K562 (cell line): ENCODE data around the gene PRUNE1.

Source experiments
- HMG20A ChIP-seq: fragments of 450-650 bp; formaldehyde crosslinking; conservative IDR thresholded peaks from 2 replicates; pipeline ENCODE4 v1.4.0; 2020; ENCODE audit warnings: mild to moderate bottlenecking, mixed read lengths
- HMGXB4 ChIP-seq: sonication (generic); formaldehyde crosslinking; IDR thresholded peaks from 2 replicates; pipeline ENCODE4 v1.8.1; 2023; ENCODE audit warnings: mild to moderate bottlenecking, missing genetic modification reagents
- NCOR1 ChIP-seq: fragments of 450-650 bp; IDR thresholded peaks from 2 replicates; pipeline ENCODE4 v1.6.1; 2016; ENCODE audit warnings: mild to moderate bottlenecking, moderate library complexity
- SETDB1 ChIP-seq: IDR thresholded peaks from one replicate; pipeline ENCODE4 v1.6.1; 2012; ENCODE audit warnings: low read length, control low read depth, inconsistent platforms
- TCF7L2 ChIP-seq: fragments of 150-350 bp; IDR thresholded peaks from 2 replicates; pipeline ENCODE4 v1.6.1; 2016; ENCODE audit warnings: low read depth, mild to moderate bottlenecking, low read length, moderate library complexity
- TEAD4 ChIP-seq, 2 experiments: sonication (generic) in 1 of 2; formaldehyde crosslinking in 1 of 2; IDR thresholded peaks; 2 replicates each; pipeline versions ENCODE4 v1.6.1 to v1.8.0; 2012 to 2022; ENCODE audit warnings: borderline replicate concordance in 1 of 2, inconsistent platforms in 1 of 2, low read length in 1 of 2, mild to moderate bottlenecking in 1 of 2, missing genetic modification reagents in 1 of 2
- TF ChIP-seq, protein P1 (sequence below), 3 experiments: IDR thresholded peaks in 2 of 3; conservative IDR thresholded peaks in 1 of 3; 2 replicates each; pipeline ENCODE4 v1.5.1; 2011 to 2012; ENCODE audit warnings: low read length in 3 of 3, mild to moderate bottlenecking in 3 of 3, control low read depth in 2 of 3, improper control_type of control experiment in 1 of 3, inconsistent platforms in 1 of 3, low read depth in 1 of 3, mixed read lengths in 1 of 3, moderate library complexity in 1 of 3; ENCODE audit not compliant: insufficient read depth in 2 of 3
- TF ChIP-seq, protein P2 (sequence below): sonication (generic); formaldehyde crosslinking; IDR thresholded peaks from 2 replicates; pipeline ENCODE4 v1.8.0; 2023; ENCODE audit warnings: missing genetic modification reagents, mild to moderate bottlenecking, borderline replicate concordance

GRCh38 chr1:150995460-150995859, 12.8 kb upstream of the PRUNE1 start:
- TF ChIP-seq, protein P1, sequence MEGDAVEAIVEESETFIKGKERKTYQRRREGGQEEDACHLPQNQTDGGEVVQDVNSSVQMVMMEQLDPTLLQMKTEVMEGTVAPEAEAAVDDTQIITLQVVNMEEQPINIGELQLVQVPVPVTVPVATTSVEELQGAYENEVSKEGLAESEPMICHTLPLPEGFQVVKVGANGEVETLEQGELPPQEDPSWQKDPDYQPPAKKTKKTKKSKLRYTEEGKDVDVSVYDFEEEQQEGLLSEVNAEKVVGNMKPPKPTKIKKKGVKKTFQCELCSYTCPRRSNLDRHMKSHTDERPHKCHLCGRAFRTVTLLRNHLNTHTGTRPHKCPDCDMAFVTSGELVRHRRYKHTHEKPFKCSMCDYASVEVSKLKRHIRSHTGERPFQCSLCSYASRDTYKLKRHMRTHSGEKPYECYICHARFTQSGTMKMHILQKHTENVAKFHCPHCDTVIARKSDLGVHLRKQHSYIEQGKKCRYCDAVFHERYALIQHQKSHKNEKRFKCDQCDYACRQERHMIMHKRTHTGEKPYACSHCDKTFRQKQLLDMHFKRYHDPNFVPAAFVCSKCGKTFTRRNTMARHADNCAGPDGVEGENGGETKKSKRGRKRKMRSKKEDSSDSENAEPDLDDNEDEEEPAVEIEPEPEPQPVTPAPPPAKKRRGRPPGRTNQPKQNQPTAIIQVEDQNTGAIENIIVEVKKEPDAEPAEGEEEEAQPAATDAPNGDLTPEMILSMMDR (IDR thresholded peaks at IDR 0.05 in 2 of 3, conservative IDR thresholded peaks at IDR 0.05 in 1 of 3; ENCODE audit: insufficient read depth in 2 of 3, low read depth in 1 of 3, low read length in 3 of 3), result no peak
- no peak for TF ChIP-seq HMG20A (CRISPR knock-in tag)
- TF ChIP-seq HMGXB4 (CRISPR knock-in tag), result no peak
- TF ChIP-seq SETDB1, result no peak
- no peak for TF ChIP-seq TCF7L2
- TF ChIP-seq, protein P2, sequence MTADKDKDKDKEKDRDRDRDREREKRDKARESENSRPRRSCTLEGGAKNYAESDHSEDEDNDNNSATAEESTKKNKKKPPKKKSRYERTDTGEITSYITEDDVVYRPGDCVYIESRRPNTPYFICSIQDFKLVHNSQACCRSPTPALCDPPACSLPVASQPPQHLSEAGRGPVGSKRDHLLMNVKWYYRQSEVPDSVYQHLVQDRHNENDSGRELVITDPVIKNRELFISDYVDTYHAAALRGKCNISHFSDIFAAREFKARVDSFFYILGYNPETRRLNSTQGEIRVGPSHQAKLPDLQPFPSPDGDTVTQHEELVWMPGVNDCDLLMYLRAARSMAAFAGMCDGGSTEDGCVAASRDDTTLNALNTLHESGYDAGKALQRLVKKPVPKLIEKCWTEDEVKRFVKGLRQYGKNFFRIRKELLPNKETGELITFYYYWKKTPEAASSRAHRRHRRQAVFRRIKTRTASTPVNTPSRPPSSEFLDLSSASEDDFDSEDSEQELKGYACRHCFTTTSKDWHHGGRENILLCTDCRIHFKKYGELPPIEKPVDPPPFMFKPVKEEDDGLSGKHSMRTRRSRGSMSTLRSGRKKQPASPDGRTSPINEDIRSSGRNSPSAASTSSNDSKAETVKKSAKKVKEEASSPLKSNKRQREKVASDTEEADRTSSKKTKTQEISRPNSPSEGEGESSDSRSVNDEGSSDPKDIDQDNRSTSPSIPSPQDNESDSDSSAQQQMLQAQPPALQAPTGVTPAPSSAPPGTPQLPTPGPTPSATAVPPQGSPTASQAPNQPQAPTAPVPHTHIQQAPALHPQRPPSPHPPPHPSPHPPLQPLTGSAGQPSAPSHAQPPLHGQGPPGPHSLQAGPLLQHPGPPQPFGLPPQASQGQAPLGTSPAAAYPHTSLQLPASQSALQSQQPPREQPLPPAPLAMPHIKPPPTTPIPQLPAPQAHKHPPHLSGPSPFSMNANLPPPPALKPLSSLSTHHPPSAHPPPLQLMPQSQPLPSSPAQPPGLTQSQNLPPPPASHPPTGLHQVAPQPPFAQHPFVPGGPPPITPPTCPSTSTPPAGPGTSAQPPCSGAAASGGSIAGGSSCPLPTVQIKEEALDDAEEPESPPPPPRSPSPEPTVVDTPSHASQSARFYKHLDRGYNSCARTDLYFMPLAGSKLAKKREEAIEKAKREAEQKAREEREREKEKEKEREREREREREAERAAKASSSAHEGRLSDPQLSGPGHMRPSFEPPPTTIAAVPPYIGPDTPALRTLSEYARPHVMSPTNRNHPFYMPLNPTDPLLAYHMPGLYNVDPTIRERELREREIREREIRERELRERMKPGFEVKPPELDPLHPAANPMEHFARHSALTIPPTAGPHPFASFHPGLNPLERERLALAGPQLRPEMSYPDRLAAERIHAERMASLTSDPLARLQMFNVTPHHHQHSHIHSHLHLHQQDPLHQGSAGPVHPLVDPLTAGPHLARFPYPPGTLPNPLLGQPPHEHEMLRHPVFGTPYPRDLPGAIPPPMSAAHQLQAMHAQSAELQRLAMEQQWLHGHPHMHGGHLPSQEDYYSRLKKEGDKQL, result no peak
- TF ChIP-seq TEAD4 (IDR thresholded peaks at IDR 0.05; ENCODE audit: low read length), result no peak
- no peak for TF ChIP-seq TEAD4 (CRISPR knock-in tag; IDR thresholded peaks at IDR 0.05; ENCODE audit: borderline replicate concordance)
- no peak for TF ChIP-seq NCOR1
